Thymus (tissue), 11 donors: ENCODE results near the gene FRMD6. TPM values are rescaled to one million over a fixed set of nuclear protein-coding genes. Genes with fewer than 3 reads are reported as not detected.
"Not testable (repeated sequence)": the region's sequence is repeated elsewhere in the genome, so short reads cannot be mapped to it uniquely, and the experiment has no call there.

ENCODE experiments used
- DNase-seq, 9 donors: peaks; one replicate each; pipeline ENCODE4 v3.0.0-alpha.2; 2013; ENCODE audit warnings: low spot score in 9 of 9, low read depth in 6 of 9, missing footprints in 1 of 9
- H3K27ac ChIP-seq, 2 donors: one replicate each; pipeline ENCODE4 v1.5.1; 2013; ENCODE audit warnings: control low read depth in 1 of 2, low read depth in 1 of 2, low read length in 1 of 2, mild to moderate bottlenecking in 1 of 2, moderate library complexity in 1 of 2
- H3K27me3 ChIP-seq, 2 donors: one replicate each; pipeline ENCODE4 v1.5.1; 2013; ENCODE audit warnings: low read length in 1 of 2; ENCODE audit not compliant: control insufficient read depth in 2 of 2, insufficient read depth in 1 of 2
- H3K36me3 ChIP-seq, 2 donors: one replicate each; pipeline ENCODE4 v1.5.1; 2013; ENCODE audit warnings: low read length in 1 of 2, mild to moderate bottlenecking in 1 of 2, moderate library complexity in 1 of 2; ENCODE audit not compliant: control insufficient read depth in 2 of 2, insufficient read depth in 2 of 2
- H3K4me1 ChIP-seq, 2 donors: one replicate each; pipeline ENCODE4 v1.5.1; 2013; ENCODE audit warnings: low read length in 2 of 2; ENCODE audit not compliant: control insufficient read depth in 2 of 2, insufficient read depth in 2 of 2
- H3K4me3 ChIP-seq, 2 donors: one replicate each; pipeline ENCODE4 v1.5.1; 2013; ENCODE audit warnings: low read length in 2 of 2, control low read depth in 1 of 2, mild to moderate bottlenecking in 1 of 2
- H3K9me3 ChIP-seq, 2 donors: one replicate each; pipeline ENCODE4 v1.5.1; 2013; ENCODE audit warnings: low read length in 1 of 2, mild to moderate bottlenecking in 1 of 2; ENCODE audit not compliant: control insufficient read depth in 2 of 2, insufficient read depth in 1 of 2
- WGBS: extraction: QIAGEN DNeasy Blood & Tissue Kit; methylation state at CpG from one replicate; pipeline ENCODE4 v1.1.7; 2013; 5-methylcytosine and 5-hydroxymethylcytosine counted together
- polyA plus RNA-seq: library from polyadenylated mRNA; stranded (reverse); fragments of 200-250 nt; gene quantifications from one replicate; pipeline ENCODE4 v1.2.3, GENCODE V29; 2013
- total RNA-seq: library from RNA; stranded (reverse); fragments of 120-200 nt; gene quantifications from one replicate; pipeline ENCODE4 v1.2.4, GENCODE V29; 2013
- donor health status: healthy.

FRMD6 gene
- total and polyA plus RNA-seq, 2 donors: 8.6 to 10.2 TPM

DNA sequence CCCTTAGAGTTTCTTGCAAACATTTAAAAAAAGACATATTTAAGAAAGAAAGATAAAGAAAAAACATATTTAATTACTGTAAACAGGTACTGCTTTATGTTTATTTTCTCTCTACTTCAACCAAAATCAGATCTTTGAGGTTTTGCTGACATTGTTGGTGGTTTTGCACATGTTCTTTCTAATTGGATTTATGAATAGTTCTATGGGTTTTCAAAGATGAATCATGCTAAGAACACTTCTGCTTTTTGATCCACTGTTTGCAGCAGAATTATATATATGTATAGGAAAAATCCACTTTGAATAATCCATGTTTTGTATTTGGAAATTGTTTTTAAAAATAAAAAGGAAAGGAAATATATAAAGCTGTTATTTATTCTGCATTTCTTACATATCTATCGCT, 78.4 kb downstream of the FRMD6 start:
- WGBS: 99% methylated on average over 1 of the region's 1 CpG
- no peaks in the 10 kb centered on the region for H3K4me1 ChIP-seq
- H3K27me3 ChIP-seq: no peaks in the 10 kb centered on the region
- no peaks in the 10 kb centered on the region for H3K9me3 ChIP-seq
- no peak for DNase-seq
- no peak overlapping the region for H3K4me3 ChIP-seq
- peaks cover 0 to under 1% of the 10 kb centered on the region in 2 donors for H3K36me3 ChIP-seq
- H3K27ac ChIP-seq: no peak overlapping the region

DNA sequence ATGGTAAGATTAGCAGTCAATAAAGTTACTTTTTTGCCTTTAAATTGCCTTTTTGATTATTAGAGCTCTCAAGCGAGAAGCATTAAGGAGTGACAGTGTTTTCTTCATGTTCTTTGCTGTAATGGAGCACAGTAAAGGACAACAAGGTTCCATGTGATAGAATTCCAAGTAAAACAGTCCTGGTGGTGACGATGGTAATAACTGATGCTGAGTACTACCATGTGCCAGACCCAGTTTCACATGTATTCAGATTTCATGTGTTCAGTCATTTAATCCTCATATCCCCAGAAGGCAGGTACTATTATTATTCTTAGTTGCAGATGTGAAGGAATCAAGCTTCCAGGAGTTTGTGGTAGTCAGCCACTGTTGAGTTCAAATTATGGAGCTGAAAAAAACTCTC, 79.0 kb downstream of the FRMD6 start:
- 96% methylated on average over 2 of the region's 2 CpGs for WGBS
- Histone ChIP-seq H3K36me3 (no peaks in the 10 kb centered on the region), H3K4me1 (no peaks in the 10 kb centered on the region), H3K4me3 (no peak overlapping the region), H3K27me3 (no peaks in the 10 kb centered on the region), H3K9me3 (no peaks in the 10 kb centered on the region), H3K27ac (no peak overlapping the region)
- no peak for DNase-seq

DNA sequence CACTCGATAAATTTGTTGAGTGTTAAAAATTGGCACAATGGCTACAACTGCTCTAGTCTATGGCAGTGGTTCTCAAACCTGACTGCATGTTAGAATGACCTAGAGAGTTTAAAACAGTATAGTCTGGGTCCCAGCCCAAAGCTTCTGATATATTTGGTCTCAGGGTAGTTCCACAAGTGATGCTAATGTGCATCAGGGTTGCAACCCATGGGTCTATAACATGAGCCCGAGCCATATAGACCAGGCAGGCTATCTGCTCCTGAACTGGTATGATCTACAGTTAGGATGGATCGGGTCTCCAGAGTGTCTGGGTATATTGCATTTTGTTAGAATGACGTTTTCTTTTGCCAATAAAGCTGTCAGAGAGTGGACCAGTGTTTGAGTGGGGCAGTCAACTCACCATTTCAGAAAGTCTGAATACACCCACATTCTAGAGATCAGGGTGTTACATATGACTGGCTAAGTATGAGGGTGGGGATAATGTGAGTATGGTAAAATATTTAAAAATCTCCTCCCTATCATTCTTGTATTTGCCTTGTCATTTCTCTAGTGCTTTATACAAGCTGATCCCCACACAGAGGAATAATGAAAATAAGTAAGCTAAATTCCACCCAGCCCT, 80.9 kb downstream of the FRMD6 start:
- no peak overlapping the region for H3K4me3 ChIP-seq
- H3K36me3 ChIP-seq: no peaks in the 10 kb centered on the region
- no peaks in the 10 kb centered on the region for H3K4me1 ChIP-seq
- no peak overlapping the region for H3K27ac ChIP-seq
- no peaks in the 10 kb centered on the region for H3K27me3 ChIP-seq
- no peak for DNase-seq
- no peaks in the 10 kb centered on the region for H3K9me3 ChIP-seq
- WGBS: 96% methylated on average over 4 of the region's 4 CpGs

DNA sequence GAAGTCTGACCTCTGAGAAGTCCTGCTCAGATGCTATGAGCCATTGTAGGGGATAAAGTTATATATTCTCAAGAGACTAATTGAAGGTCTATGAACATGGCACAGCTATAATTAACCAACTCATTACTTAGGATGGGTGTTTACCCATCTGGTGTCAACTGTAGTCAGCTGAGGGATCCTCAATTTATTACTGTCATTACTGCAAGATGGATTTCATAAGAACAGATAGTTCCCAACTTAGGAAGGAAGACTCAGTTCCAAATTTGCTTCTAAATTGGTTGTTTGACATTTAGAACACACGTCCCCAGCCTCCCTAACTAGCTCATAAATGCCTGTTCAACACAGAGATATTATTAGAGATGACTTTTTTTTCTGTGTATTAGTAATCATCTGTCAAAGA, 81.4 kb downstream of the FRMD6 start:
- DNase-seq: no peak
- Histone ChIP-seq H3K27me3 (no peaks in the 10 kb centered on the region), H3K4me3 (no peak overlapping the region), H3K9me3 (no peaks in the 10 kb centered on the region), H3K4me1 (no peaks in the 10 kb centered on the region), H3K36me3 (no peaks in the 10 kb centered on the region), H3K27ac (no peak overlapping the region)
- WGBS: 97% methylated on average over 1 of the region's 1 CpG

- 94% methylated on average over 4 of the region's 4 CpGs for WGBS
- Histone ChIP-seq H3K27me3 (peaks cover 0 to 2% of the 10 kb centered on the region in 2 donors), H3K9me3 (no peaks in the 10 kb centered on the region), H3K4me3 (no peak overlapping the region), H3K4me1 (no peaks in the 10 kb centered on the region), H3K27ac (no peak overlapping the region), H3K36me3 (no peaks in the 10 kb centered on the region)
- DNase-seq: no peak
Measured at GRCh38 chr14:51735851-51736250, 84.1 kb downstream of the FRMD6 start.

- Histone ChIP-seq H3K27ac (no peak overlapping the region), H3K9me3 (no peaks in the 10 kb centered on the region), H3K36me3 (no peaks in the 10 kb centered on the region), H3K4me3 (no peak overlapping the region), H3K27me3 (peaks cover 0 to 2% of the 10 kb centered on the region in 2 donors), H3K4me1 (no peaks in the 10 kb centered on the region)
- 84% methylated on average over 8 of the region's 8 CpGs for WGBS
- DNase-seq: no peak
Measured at GRCh38 chr14:51738754-51739153, 87.0 kb downstream of the FRMD6 start.

DNA sequence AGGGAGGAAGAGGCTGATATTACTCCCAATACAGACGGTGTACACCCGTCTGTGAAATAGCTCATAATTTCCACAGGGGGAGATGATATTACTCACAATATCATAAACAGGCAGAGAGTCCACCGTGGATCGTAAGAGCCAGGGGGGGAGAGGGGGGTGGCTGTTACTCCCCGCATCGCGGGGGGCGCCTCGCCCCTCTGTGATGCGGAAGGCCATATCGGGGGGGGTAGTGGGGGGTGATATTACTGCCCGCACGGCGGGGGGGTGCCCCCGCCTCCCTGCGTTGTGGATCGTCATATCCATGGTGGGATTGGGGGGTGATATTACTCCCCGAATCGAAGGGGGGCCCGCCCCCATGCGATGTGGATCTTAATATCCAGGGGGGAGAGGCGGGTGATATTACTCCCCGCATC, 91.9 kb downstream of the FRMD6 start:
- H3K4me1 ChIP-seq: no peaks in the 10 kb centered on the region
- DNase-seq: peak in 1 of 9 donors; percentile 51
- H3K36me3 ChIP-seq: no peaks in the 10 kb centered on the region
- H3K27me3 ChIP-seq: peaks cover 0 to 2% of the 10 kb centered on the region in 2 donors
- WGBS: 77% methylated on average over 23 of the region's 23 CpGs
- H3K9me3 ChIP-seq: no peaks in the 10 kb centered on the region
- H3K4me3 ChIP-seq: no peak overlapping the region
- H3K27ac ChIP-seq: no peak overlapping the region

DNA sequence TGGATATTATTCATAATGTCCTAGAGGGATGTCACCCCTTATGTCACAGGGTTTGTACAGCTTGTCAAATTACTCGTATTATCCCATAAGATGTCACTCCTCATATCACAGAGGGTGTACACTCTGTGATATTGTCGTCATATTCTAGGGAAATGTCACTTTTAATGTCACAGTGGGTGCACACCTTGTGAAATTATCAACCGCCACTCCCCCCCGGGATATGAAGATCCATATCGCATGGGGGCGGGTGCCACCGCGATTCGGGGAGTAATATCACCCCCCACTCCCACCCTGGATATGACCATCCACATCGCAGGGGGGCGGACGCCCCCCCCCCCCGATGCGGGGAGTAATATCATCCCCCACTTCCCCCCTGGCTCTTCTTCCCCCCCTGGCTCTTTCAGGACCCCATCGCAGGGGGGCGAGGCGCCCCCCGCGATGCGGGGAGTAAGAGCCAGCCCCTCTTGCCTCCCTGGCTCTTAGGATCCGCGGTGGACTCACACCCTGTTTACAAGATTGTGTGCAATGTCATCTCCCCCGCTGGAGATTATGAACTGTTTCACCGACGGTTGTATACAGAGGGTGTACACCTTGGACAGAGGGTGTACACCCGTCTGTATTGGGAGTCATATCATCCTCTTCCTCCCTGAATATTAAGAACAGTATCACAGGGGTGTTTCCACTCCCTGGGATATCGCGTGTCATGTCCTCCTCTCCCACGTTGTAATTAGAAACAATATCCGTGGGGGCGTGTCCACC, 92.8 kb downstream of the FRMD6 start:
- Histone ChIP-seq H3K27ac (no peak overlapping the region), H3K36me3 (no peaks in the 10 kb centered on the region), H3K4me3 (no peak overlapping the region), H3K27me3 (no peaks in the 10 kb centered on the region), H3K9me3 (no peaks in the 10 kb centered on the region), H3K4me1 (no peaks in the 10 kb centered on the region)
- 81% methylated on average over 31 of the region's 31 CpGs for WGBS
- peak in 3 of 9 donors; percentile 30 to 67 (median 47) for DNase-seq

GRCh38 chr14:51746823-51747222, 95.1 kb downstream of the FRMD6 start:
- H3K4me1 ChIP-seq, H3K9me3 ChIP-seq, H3K4me3 ChIP-seq, H3K27ac ChIP-seq, H3K36me3 ChIP-seq, H3K27me3 ChIP-seq: not testable (repeated sequence)
- peak in 3 of 9 donors; percentile 33 to 65 (median 44) for DNase-seq
- 86% methylated on average over 25 of the region's 25 CpGs for WGBS
